Upper lobe of right lung (tissue), 1 donor: Measurements from ENCODE around the gene KLHL40. TPM values are rescaled to one million over a fixed set of nuclear protein-coding genes. Genes with fewer than 3 reads are reported as not detected.

Experiments used
- ATAC-seq: fragments of 200-7000 bp; cut with Tn5 transposase; one replicate; pipeline ENCODE4 v1.9.1; 2020; ENCODE audit warnings: mild to moderate bottlenecking, moderate library complexity
- DNase-seq: peaks from one replicate; pipeline ENCODE4 v3.0.0-alpha.2; 2020
- H3K27ac ChIP-seq: fragments of 200-600 bp; one replicate; pipeline ENCODE4 v1.8.0; 2022
- H3K27me3 ChIP-seq: fragments of 200-600 bp; one replicate; pipeline ENCODE4 v1.8.0; 2022; ENCODE audit warnings: mild to moderate bottlenecking
- H3K36me3 ChIP-seq: fragments of 200-600 bp; one replicate; pipeline ENCODE4 v1.8.0; 2022
- H3K4me1 ChIP-seq: fragments of 200-600 bp; one replicate; pipeline ENCODE4 v1.8.0; 2022
- H3K4me3 ChIP-seq: fragments of 200-600 bp; one replicate; pipeline ENCODE4 v1.8.0; 2022; ENCODE audit warnings: mild to moderate bottlenecking
- H3K9me3 ChIP-seq: fragments of 200-600 bp; one replicate; pipeline ENCODE4 v1.8.0; 2022
- intact Hi-C: fragments of 100-400 bp; cut with DNase I; formaldehyde crosslinking; loops from one replicate; pipeline ENCODE4 v1.11.0; 2022
- total RNA-seq: library from RNA; stranded (reverse); fragmentation: NEBNext Ultra II Directional; extraction: Animal tissue kit (Norgen Biotek cat#: 25700); gene quantifications from one replicate; pipeline ENCODE4 v1.2.1, GENCODE V29; 2021
- TF ChIP-seq, protein P1 (sequence below): fragments of 200-600 bp; IDR thresholded peaks from one replicate; pipeline ENCODE4 v1.8.0; 2022; ENCODE audit warnings: antibody characterized with exemption
- donor health status: DM: no; HTN: yes; CAD: no; lungs with severe emphysema.

KLHL40 gene
- total RNA-seq, 1 donor from 2014 or later = not detected

- Histone ChIP-seq H3K27me3 (no peaks in the 10 kb centered on the region), H3K4me1 (no peaks in the 10 kb centered on the region), H3K4me3 (no peak overlapping the region), H3K9me3 (no peaks in the 10 kb centered on the region), H3K27ac (no peak overlapping the region), H3K36me3 (no peaks in the 10 kb centered on the region)
- ATAC-seq (no peak), DNase-seq (no peak)
- TF ChIP-seq, protein P1, sequence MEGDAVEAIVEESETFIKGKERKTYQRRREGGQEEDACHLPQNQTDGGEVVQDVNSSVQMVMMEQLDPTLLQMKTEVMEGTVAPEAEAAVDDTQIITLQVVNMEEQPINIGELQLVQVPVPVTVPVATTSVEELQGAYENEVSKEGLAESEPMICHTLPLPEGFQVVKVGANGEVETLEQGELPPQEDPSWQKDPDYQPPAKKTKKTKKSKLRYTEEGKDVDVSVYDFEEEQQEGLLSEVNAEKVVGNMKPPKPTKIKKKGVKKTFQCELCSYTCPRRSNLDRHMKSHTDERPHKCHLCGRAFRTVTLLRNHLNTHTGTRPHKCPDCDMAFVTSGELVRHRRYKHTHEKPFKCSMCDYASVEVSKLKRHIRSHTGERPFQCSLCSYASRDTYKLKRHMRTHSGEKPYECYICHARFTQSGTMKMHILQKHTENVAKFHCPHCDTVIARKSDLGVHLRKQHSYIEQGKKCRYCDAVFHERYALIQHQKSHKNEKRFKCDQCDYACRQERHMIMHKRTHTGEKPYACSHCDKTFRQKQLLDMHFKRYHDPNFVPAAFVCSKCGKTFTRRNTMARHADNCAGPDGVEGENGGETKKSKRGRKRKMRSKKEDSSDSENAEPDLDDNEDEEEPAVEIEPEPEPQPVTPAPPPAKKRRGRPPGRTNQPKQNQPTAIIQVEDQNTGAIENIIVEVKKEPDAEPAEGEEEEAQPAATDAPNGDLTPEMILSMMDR = no peak
- intact Hi-C loops = no loop called here
Measured at GRCh38 chr3:42730294-42730693, 45.0 kb downstream of the KLHL40 start.

- Histone ChIP-seq H3K36me3 (no peaks in the 10 kb centered on the region), H3K4me1 (no peaks in the 10 kb centered on the region), H3K4me3 (no peak overlapping the region), H3K9me3 (no peaks in the 10 kb centered on the region), H3K27me3 (no peaks in the 10 kb centered on the region), H3K27ac (no peak overlapping the region)
- no peak for DNase-seq
- intact Hi-C loops = no loop called here
- ATAC-seq = no peak
- TF ChIP-seq, protein P1 = no peak
Measured at GRCh38 chr3:42730706-42731420, 45.5 kb downstream of the KLHL40 start.

DNA sequence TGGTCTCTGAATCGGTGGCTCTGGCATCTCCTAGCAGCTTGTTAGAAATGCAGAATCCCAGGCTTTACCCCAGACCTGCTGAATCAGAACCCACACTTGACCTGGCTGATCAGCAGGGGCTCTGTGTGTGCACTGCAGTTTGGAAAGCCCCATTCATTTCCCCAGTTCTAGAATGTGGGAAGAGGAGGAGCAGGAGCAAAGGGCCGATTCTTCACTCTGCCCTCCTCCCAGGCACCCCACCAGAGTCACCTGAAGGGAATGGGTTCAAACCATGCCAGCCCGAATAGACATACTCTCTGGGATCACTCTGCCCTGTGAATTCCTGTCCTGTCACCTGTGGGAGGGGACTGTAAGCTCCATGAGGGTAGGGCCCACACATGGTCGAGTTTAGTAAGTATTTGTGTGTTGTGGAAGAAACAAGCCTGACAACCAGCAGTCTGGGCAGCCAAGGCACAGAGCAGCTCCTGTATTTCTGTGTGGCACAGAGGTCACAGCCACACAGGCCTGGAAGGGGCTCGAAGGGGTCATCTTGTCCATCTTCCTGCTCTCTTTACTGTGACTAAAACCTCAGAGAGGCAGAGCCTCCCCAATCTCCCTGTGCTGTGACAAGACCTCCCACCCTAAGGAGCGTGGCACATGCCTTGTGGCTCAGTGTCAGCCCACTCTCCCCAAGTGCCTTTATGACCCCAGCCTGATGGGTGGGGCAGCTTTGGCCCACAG lies 46.3 kb downstream of the KLHL40 start:
- ATAC-seq = no peak
- no peaks in the 10 kb centered on the region for H3K36me3 ChIP-seq
- H3K27ac ChIP-seq = no peak overlapping the region
- H3K27me3 ChIP-seq = no peaks in the 10 kb centered on the region
- H3K9me3 ChIP-seq = no peaks in the 10 kb centered on the region
- H3K4me3 ChIP-seq = no peak overlapping the region
- intact Hi-C loops = no loop called here
- no peaks in the 10 kb centered on the region for H3K4me1 ChIP-seq
- TF ChIP-seq, protein P1 = no peak
- DNase-seq = no peak

GRCh38 chr3:42732196-42732828 lies 47.0 kb downstream of the KLHL40 start:
- H3K9me3 ChIP-seq = no peaks in the 10 kb centered on the region
- no peaks in the 10 kb centered on the region for H3K27me3 ChIP-seq
- H3K27ac ChIP-seq = no peak overlapping the region
- no peaks in the 10 kb centered on the region for H3K36me3 ChIP-seq
- TF ChIP-seq, protein P1 = no peak
- DNase-seq (no peak), ATAC-seq (no peak)
- intact Hi-C loops = no loop called here
- no peak overlapping the region for H3K4me3 ChIP-seq
- H3K4me1 ChIP-seq = no peaks in the 10 kb centered on the region

DNA sequence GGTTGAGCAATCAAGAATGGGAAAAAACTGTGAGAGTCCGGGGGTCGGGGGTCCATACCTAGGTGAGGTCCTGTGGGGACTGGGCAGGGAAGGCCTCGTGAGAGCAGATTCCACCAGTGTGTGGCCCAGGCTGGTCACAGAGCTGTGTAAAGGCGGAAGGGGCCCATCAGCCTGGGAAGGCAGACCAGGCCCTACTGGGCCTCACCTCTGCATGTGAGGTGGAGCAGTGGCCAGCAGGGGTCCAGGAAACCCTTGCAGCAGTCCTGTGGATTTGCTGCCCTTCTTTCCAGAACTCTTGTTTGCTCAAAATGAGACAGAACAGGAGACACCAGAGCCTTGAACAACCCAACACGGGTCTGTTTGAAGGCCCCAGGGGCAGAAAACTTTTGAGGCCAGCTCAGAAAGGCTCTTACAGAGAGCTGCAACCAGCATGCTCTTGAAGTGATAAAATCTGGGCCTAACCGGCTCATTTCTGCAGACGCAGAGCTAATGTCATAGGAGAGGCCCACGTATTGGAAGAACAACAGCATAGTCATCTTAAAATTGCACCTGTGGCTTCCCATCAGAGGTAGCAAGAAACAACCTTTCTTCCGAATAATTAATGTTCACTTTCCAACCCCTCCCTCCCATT lies 47.6 kb downstream of the KLHL40 start:
- TF ChIP-seq, protein P1 = no peak
- intact Hi-C loops = no loop called here
- Histone ChIP-seq H3K4me1 (no peaks in the 10 kb centered on the region), H3K9me3 (no peaks in the 10 kb centered on the region), H3K36me3 (no peaks in the 10 kb centered on the region), H3K27ac (no peak overlapping the region), H3K27me3 (no peaks in the 10 kb centered on the region), H3K4me3 (no peak overlapping the region)
- ATAC-seq (no peak), DNase-seq (no peak)
